Activated T-cell treated with anti-CD3 and anti-CD28 coated beads, Interleukin-2, amount 50 U/mL, for 4 hours (primary cell): ENCODE results near the gene ACRBP. TPM values are rescaled to one million over a fixed set of nuclear protein-coding genes. Genes with fewer than 3 reads are reported as not detected.
A peak's percentile ranks its signal among the peaks of the same experiment; 100 is the strongest.
"Not testable (repeated sequence)": the region's sequence is repeated elsewhere in the genome, so short reads cannot be mapped to it uniquely, and the experiment has no call there.

Source experiments
- ATAC-seq, 2 donors: fragments of 200-7000 bp; cut with Tn5 transposase; one replicate each; pipeline ENCODE4 v1.10.0; 2021
- DNase-seq: peaks from one replicate; pipeline ENCODE4 v3.0.0-alpha.2; 2020
- H3K27me3 Mint-ChIP-seq: one replicate; pipeline ENCODE4 v1.8.0; 2021; ENCODE audit warnings: low read depth, mixed read lengths
- H3K36me3 Mint-ChIP-seq: one replicate; pipeline ENCODE4 v1.8.0; 2022; ENCODE audit warnings: mixed read lengths; ENCODE audit not compliant: insufficient read depth
- H3K4me1 Mint-ChIP-seq: one replicate; pipeline ENCODE4 v1.8.0; 2021; ENCODE audit warnings: low read depth, mixed read lengths
- H3K4me3 Mint-ChIP-seq: one replicate; pipeline ENCODE4 v1.8.0; 2021; ENCODE audit warnings: mild to moderate bottlenecking, moderate library complexity, mixed read lengths
- H3K9me3 Mint-ChIP-seq: one replicate; pipeline ENCODE4 v1.8.0; 2021; ENCODE audit warnings: mixed read lengths
- total RNA-seq, 3 donors: library from RNA; stranded (reverse); gene quantifications; one replicate each; pipeline ENCODE4 v1.2.1, GENCODE V29; 2021

ACRBP gene
- total RNA-seq, 3 donors from 2014 or later: 0.65 to 1.3 (median 0.71) TPM

DNA sequence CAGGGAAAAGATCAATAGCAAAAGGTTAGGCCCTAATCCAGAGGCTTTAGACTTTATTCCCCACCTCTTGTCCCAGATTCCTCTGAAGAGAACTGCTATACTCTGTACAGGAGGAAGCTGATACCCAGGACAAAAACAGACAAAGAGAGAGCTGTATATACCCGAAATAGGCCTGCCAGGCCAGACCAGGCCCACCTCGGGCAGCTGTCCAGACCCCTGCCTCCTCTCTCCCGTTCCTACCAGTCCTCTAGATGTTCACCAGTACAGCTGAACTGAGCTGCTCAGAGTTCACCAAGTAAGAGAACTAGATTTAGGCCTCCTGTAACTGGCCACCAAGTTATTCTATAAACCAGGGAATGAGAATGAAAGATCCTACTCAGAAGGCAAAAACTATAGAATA, 44.7 kb downstream of the ACRBP start:
- Mint-ChIP-seq H3K4me1 (peaks cover 50% of the 10 kb centered on the region), H3K4me3 (peak overlapping the region; percentile 93)

DNA sequence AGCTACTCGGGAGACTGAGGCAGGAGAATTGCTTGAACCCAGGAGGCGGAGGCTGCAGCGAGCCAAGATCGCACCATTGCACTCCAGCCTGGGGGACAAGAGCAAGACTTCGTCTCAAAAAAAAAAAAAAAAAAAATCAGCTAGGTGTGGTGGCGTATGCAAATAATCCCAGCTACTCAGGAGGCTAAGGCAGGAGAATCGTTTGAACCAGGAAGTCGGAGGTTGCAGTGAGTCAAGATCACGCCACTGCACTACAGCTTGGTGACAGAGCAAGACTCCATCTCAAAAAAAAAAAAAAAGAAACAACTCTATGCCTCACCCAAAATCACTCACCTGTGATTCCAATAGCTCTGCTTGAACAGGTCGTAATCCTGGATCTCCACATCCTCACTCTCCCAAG, 51.6 kb downstream of the ACRBP start:
- Mint-ChIP-seq H3K36me3 (peaks cover 66% of the 10 kb centered on the region), H3K4me1 (peaks cover 16% of the 10 kb centered on the region)
- DNase-seq, H3K27me3 Mint-ChIP-seq, H3K4me3 Mint-ChIP-seq, ATAC-seq, H3K9me3 Mint-ChIP-seq: not testable (repeated sequence)

More for the DNA sequence above, 44.7 kb downstream of the ACRBP start:
- no peak for DNase-seq
- H3K36me3 Mint-ChIP-seq: peaks cover 63% of the 10 kb centered on the region
- H3K9me3 Mint-ChIP-seq: no peaks in the 10 kb centered on the region
- no peak for ATAC-seq
- H3K27me3 Mint-ChIP-seq: no peaks in the 10 kb centered on the region

- H3K4me1 Mint-ChIP-seq: peaks cover 9% of the 10 kb centered on the region
- H3K27me3 Mint-ChIP-seq: no peaks in the 10 kb centered on the region
- DNase-seq: no peak
- H3K36me3 Mint-ChIP-seq: peaks cover 53% of the 10 kb centered on the region
- ATAC-seq: no peak
- H3K9me3 Mint-ChIP-seq: no peaks in the 10 kb centered on the region
- H3K4me3 Mint-ChIP-seq: no peak overlapping the region
Observed at GRCh38 chr12:6592087-6592486, 55.1 kb downstream of the ACRBP start.

Other genes starting within 250 kb of the ACRBP start
- 100 to 1,000 TPM in 1 of 3 donors, 10 to 100 TPM in 2; 52.3 to 100 (median 89.8) TPM for gene CD27, start 202.5 kb downstream of the ACRBP start, total RNA-seq
- 10 to 100 TPM; 24.4 to 36.6 (median 30.0) TPM for gene TAPBPL, start 195.4 kb downstream of the ACRBP start, total RNA-seq
- gene VAMP1, start 176.8 kb downstream of the ACRBP start, total RNA-seq: 10 to 100 TPM; 17.1 to 22.9 (median 21.6) TPM
- 100 to 1,000 TPM; 249 to 262 (median 256) TPM for gene MRPL51, start 154.2 kb downstream of the ACRBP start, total RNA-seq
- 10 to 100 TPM; 29.8 to 36.1 (median 32.9) TPM for gene NCAPD2, start 153.3 kb downstream of the ACRBP start, total RNA-seq
- gene GAPDH, start 112.9 kb downstream of the ACRBP start, total RNA-seq: 1,000 to 10,000 TPM; 4,635 to 5,387 (median 5,019) TPM
- 10 to 100 TPM in 1 of 3 donors, 1 to 10 TPM in 2; 8.5 to 10.2 (median 9.8) TPM for gene IFFO1, start 91.4 kb downstream of the ACRBP start, total RNA-seq
- 100 to 1,000 TPM; 267 to 300 (median 270) TPM for gene NOP2, start 79.1 kb downstream of the ACRBP start, total RNA-seq
- 100 to 1,000 TPM; 311 to 336 (median 332) TPM for gene CHD4, start 40.1 kb downstream of the ACRBP start, total RNA-seq
- 1 to 10 TPM; 3.8 to 5.5 (median 5.1) TPM for gene LPAR5, start 11.5 kb downstream of the ACRBP start, total RNA-seq
- gene ING4, start 15.7 kb upstream of the ACRBP start, total RNA-seq: 1 to 10 TPM; 5.9 to 7.5 (median 6.9) TPM
- gene ZNF384, start 41.9 kb upstream of the ACRBP start, total RNA-seq: 10 to 100 TPM; 59.7 to 70.2 (median 63.3) TPM
- gene PIANP, start 53.4 kb upstream of the ACRBP start, total RNA-seq: under 1 TPM; 0.20 to 0.57 (median 0.40) TPM
- gene COPS7A, start 76.6 kb upstream of the ACRBP start, total RNA-seq: 10 to 100 TPM; 46.5 to 54.4 (median 48.1) TPM
- gene MLF2, start 105.7 kb upstream of the ACRBP start, total RNA-seq: 100 to 1,000 TPM; 185 to 199 (median 189) TPM
- gene PTMS, start 118.9 kb upstream of the ACRBP start, total RNA-seq: 10 to 100 TPM; 26.3 to 32.6 (median 29.4) TPM
- 100 to 1,000 TPM in 1 of 3 donors, 10 to 100 TPM in 2; 71.1 to 125 (median 86.4) TPM for gene LAG3, start 125.1 kb upstream of the ACRBP start, total RNA-seq
- gene CD4, start 142.1 kb upstream of the ACRBP start, total RNA-seq: 10 to 100 TPM; 42.0 to 76.9 (median 51.4) TPM
- under 1 TPM in 2 of 3 donors, not detected in 1; 0.08 to 0.38 TPM for gene GPR162, start 174.4 kb upstream of the ACRBP start, total RNA-seq
- under 1 TPM; 0.63 to 0.98 (median 0.83) TPM for gene P3H3, start 181.0 kb upstream of the ACRBP start, total RNA-seq
- gene GNB3, start 193.5 kb upstream of the ACRBP start, total RNA-seq: under 1 TPM; 0.13 to 0.90 (median 0.38) TPM
- 1 to 10 TPM; 1.7 to 4.0 (median 3.1) TPM for gene CDCA3, start 203.9 kb upstream of the ACRBP start, total RNA-seq
- gene USP5, start 204.7 kb upstream of the ACRBP start, total RNA-seq: 100 to 1,000 TPM; 169 to 192 (median 176) TPM
- gene TPI1, start 220.1 kb upstream of the ACRBP start, total RNA-seq: 1,000 to 10,000 TPM; 1,135 to 1,217 (median 1,169) TPM
- gene SPSB2, start 225.9 kb upstream of the ACRBP start, total RNA-seq: 1 to 10 TPM; 5.6 to 8.5 (median 6.7) TPM